HEK293 (cell line): ENCODE data around the gene CDT1.

ENCODE experiments used
- CTCF ChIA-PET: fragments of 350-600 bp; formaldehyde crosslinking; extraction: SDS; loops from one replicate; lab custom pipeline; 2021; ENCODE audit warnings: antibody characterized with exemption; lab: Yijun Ruan, JAX
- POLR2A ChIA-PET: fragments of 300-600 bp; formaldehyde crosslinking; extraction: SDS; loops from one replicate; lab custom pipeline; 2020; ENCODE audit warnings: antibody characterized with exemption, inconsistent platforms; lab: Yijun Ruan, JAX
- H3K27ac ChIP-seq: fragments of 200-500 bp; sonication (Bioruptor generic); 2 replicates; pipeline ENCODE4 v1.5.1; 2014; ENCODE audit warnings: low read depth, low read length, control low read depth, inconsistent platforms; ENCODE audit errors: extremely low read depth
- H3K36me3 ChIP-seq, 2 experiments: fragments of 200-500 bp in 1 of 2; sonication (Bioruptor generic) in 1 of 2; 1 replicate in 1 of 2; 2 replicates in 1 of 2; pipeline ENCODE4 v1.5.1; 2014 to 2017; ENCODE audit warnings: inconsistent platforms in 2 of 2, low read length in 2 of 2; ENCODE audit not compliant: control insufficient read depth in 2 of 2, insufficient read depth in 1 of 2
- H3K4me1 ChIP-seq: fragments of 200-500 bp; sonication (Bioruptor generic); 2 replicates; pipeline ENCODE4 v1.5.1; 2014; ENCODE audit warnings: mild to moderate bottlenecking, low read length, inconsistent platforms; ENCODE audit not compliant: control insufficient read depth, insufficient read depth
- H3K4me3 ChIP-seq: 2 replicates; pipeline ENCODE4 v1.5.1; 2011; ENCODE audit warnings: low read depth, mild to moderate bottlenecking, control low read depth, low read length, moderate library complexity
- H3K9me3 ChIP-seq: fragments of 200-500 bp; sonication (Bioruptor generic); 2 replicates; pipeline ENCODE4 v1.5.1; 2014; ENCODE audit warnings: low read depth, low read length, inconsistent platforms; ENCODE audit not compliant: control insufficient read depth, insufficient read depth
- BCL11A ChIP-seq: fragments of 450-650 bp; formaldehyde crosslinking; IDR thresholded peaks from 2 replicates; pipeline ENCODE4 v1.5.1; 2016; ENCODE audit warnings: low read depth, missing biosample characterization, missing genetic modification characterization
- GLIS1 ChIP-seq: fragments of 450-650 bp; formaldehyde crosslinking; IDR thresholded peaks from 2 replicates; pipeline ENCODE4 v1.5.1; 2016; ENCODE audit warnings: missing biosample characterization, missing genetic modification characterization
- PATZ1 ChIP-seq: fragments of 450-650 bp; formaldehyde crosslinking; IDR thresholded peaks from 2 replicates; pipeline ENCODE4 v1.5.1; 2016; ENCODE audit warnings: missing biosample characterization, missing genetic modification characterization
- PRDM1 ChIP-seq: fragments of 450-650 bp; formaldehyde crosslinking; IDR thresholded peaks from 2 replicates; pipeline ENCODE4; 2016; ENCODE audit warnings: missing biosample characterization, missing genetic modification characterization
- SCRT1 ChIP-seq: fragments of 450-650 bp; formaldehyde crosslinking; IDR thresholded peaks from 2 replicates; pipeline ENCODE4 v1.5.1; 2016; ENCODE audit warnings: missing biosample characterization, missing genetic modification characterization, borderline replicate concordance
- ZBTB10 ChIP-seq: fragments of 450-650 bp; formaldehyde crosslinking; IDR thresholded peaks from 2 replicates; pipeline ENCODE4 v1.5.1; 2016; ENCODE audit warnings: missing biosample characterization, missing genetic modification characterization
- ZBTB48 ChIP-seq: fragments of 450-650 bp; formaldehyde crosslinking; IDR thresholded peaks from 2 replicates; pipeline ENCODE4 v1.5.1; 2016; ENCODE audit warnings: missing biosample characterization, missing genetic modification characterization
- ZEB2 ChIP-seq: fragments of 450-650 bp; formaldehyde crosslinking; IDR thresholded peaks from 2 replicates; pipeline ENCODE4 v1.5.1; 2016; ENCODE audit warnings: missing biosample characterization, missing genetic modification characterization
- ZFP69B ChIP-seq: fragments of 450-650 bp; formaldehyde crosslinking; IDR thresholded peaks from 2 replicates; pipeline ENCODE4 v1.5.1; 2016; ENCODE audit warnings: missing biosample characterization, missing genetic modification characterization
- ZIC2 ChIP-seq: fragments of 450-650 bp; formaldehyde crosslinking; IDR thresholded peaks from 2 replicates; pipeline ENCODE4 v1.5.1; 2016; ENCODE audit warnings: missing biosample characterization, missing genetic modification characterization
- ZNF10 ChIP-seq: fragments of 450-650 bp; formaldehyde crosslinking; IDR thresholded peaks from 2 replicates; pipeline ENCODE4 v1.5.1; 2017; ENCODE audit warnings: missing biosample characterization, missing genetic modification characterization
- ZNF175 ChIP-seq: fragments of 450-650 bp; formaldehyde crosslinking; IDR thresholded peaks from 2 replicates; pipeline ENCODE4 v1.5.1; 2016; ENCODE audit warnings: missing biosample characterization, missing genetic modification characterization
- ZNF184 ChIP-seq: fragments of 450-650 bp; IDR thresholded peaks from 2 replicates; pipeline ENCODE4 v1.5.1; 2018; ENCODE audit warnings: missing biosample characterization, mild to moderate bottlenecking, missing genetic modification characterization
- ZNF335 ChIP-seq: fragments of 450-650 bp; formaldehyde crosslinking; conservative IDR thresholded peaks from 2 replicates; pipeline ENCODE4 v1.5.1; 2016; ENCODE audit warnings: missing biosample characterization, missing genetic modification characterization
- ZNF37A ChIP-seq: fragments of 450-650 bp; IDR thresholded peaks from 2 replicates; pipeline ENCODE4 v1.5.1; 2018; ENCODE audit warnings: missing biosample characterization, missing genetic modification characterization
- ZNF391 ChIP-seq: fragments of 450-650 bp; formaldehyde crosslinking; IDR thresholded peaks from 2 replicates; pipeline ENCODE4 v1.5.1; 2016; ENCODE audit warnings: low read depth, missing biosample characterization, missing genetic modification characterization, borderline replicate concordance
- ZNF426 ChIP-seq: fragments of 450-650 bp; formaldehyde crosslinking; IDR thresholded peaks from 2 replicates; pipeline ENCODE4 v1.5.1; 2017; ENCODE audit warnings: missing biosample characterization, missing genetic modification characterization, mild to moderate bottlenecking, inconsistent platforms, moderate library complexity
- ZNF449 ChIP-seq: fragments of 450-650 bp; formaldehyde crosslinking; IDR thresholded peaks from 2 replicates; pipeline ENCODE4 v1.5.1; 2017; ENCODE audit warnings: missing biosample characterization, mild to moderate bottlenecking, missing genetic modification characterization, moderate library complexity
- ZNF501 ChIP-seq: fragments of 450-650 bp; formaldehyde crosslinking; IDR thresholded peaks from 2 replicates; pipeline ENCODE4 v1.5.1; 2016; ENCODE audit warnings: missing biosample characterization, missing genetic modification characterization
- ZNF530 ChIP-seq: fragments of 450-650 bp; formaldehyde crosslinking; IDR thresholded peaks from 2 replicates; pipeline ENCODE4 v1.5.1; 2016; ENCODE audit warnings: low read depth, missing biosample characterization, missing genetic modification characterization
- ZNF660 ChIP-seq: fragments of 450-650 bp; IDR thresholded peaks from 2 replicates; pipeline ENCODE4 v1.5.1; 2018; ENCODE audit warnings: missing biosample characterization, mild to moderate bottlenecking, missing genetic modification characterization
- ZNF670 ChIP-seq: fragments of 450-650 bp; formaldehyde crosslinking; IDR thresholded peaks from 2 replicates; pipeline ENCODE4 v1.5.1; 2016; ENCODE audit warnings: missing biosample characterization, missing genetic modification characterization, low read depth
- ZNF692 ChIP-seq: fragments of 450-650 bp; formaldehyde crosslinking; IDR thresholded peaks from 2 replicates; pipeline ENCODE4 v1.5.1; 2016; ENCODE audit warnings: missing biosample characterization, missing genetic modification characterization
- ZNF704 ChIP-seq: fragments of 450-650 bp; formaldehyde crosslinking; IDR thresholded peaks from 2 replicates; pipeline ENCODE4 v1.5.1; 2016; ENCODE audit warnings: missing biosample characterization, missing genetic modification characterization
- ZNF837 ChIP-seq: fragments of 450-650 bp; formaldehyde crosslinking; IDR thresholded peaks from 2 replicates; pipeline ENCODE4 v1.5.1; 2016; ENCODE audit warnings: missing biosample characterization, missing genetic modification characterization
- TF ChIP-seq, protein P1 (sequence below): fragments of 450-650 bp; formaldehyde crosslinking; IDR thresholded peaks from 2 replicates; pipeline ENCODE4 v1.5.1; 2016; ENCODE audit warnings: missing biosample characterization, missing genetic modification characterization

Gene CDT1

GRCh38 chr16:88810912-88811768, 7.6 kb downstream of the CDT1 start:
- CTCF ChIA-PET, result interaction anchor here (0.8 to 3.3 kb wide), 3 partner anchors 46 to 74 kb away, joined by 3 to 25 read pairs (median 8); no protein-coding TSS in a partner anchor
- TF ChIP-seq ZNF670 (tag by site-specific recombination), result no peak
- no peak for TF ChIP-seq ZNF704 (tag by site-specific recombination)
- TF ChIP-seq ZNF37A, result no peak
- TF ChIP-seq ZBTB10 (tag by site-specific recombination), result peak; percentile 79; the same call in 1 of the 2 replicates
- peak; percentile 66; the same call in 1 of the 2 replicates for TF ChIP-seq BCL11A (tag by site-specific recombination)
- peak; percentile 91 for TF ChIP-seq PATZ1
- no peak for TF ChIP-seq ZNF10 (tag by site-specific recombination)
- TF ChIP-seq ZNF184, result no peak
- peak; percentile 18; the same call in 1 of the 2 replicates for TF ChIP-seq ZIC2 (tag by site-specific recombination)
- peak; percentile 27 for TF ChIP-seq ZNF501 (tag by site-specific recombination)
- peak; percentile 35; the same call in 1 of the 2 replicates for TF ChIP-seq ZNF692
- peak; percentile 47 for TF ChIP-seq ZEB2
- 0 out of 2 replicates have a peak, but pooled peaks have one; percentile 15 for TF ChIP-seq ZFP69B
- TF ChIP-seq ZNF660 (tag by site-specific recombination), result peak; percentile 9; the same call in 1 of the 2 replicates
- peak; percentile 89 for TF ChIP-seq ZNF335 (tag by site-specific recombination)
- TF ChIP-seq PRDM1 (tag by site-specific recombination), result no peak
- no peak for TF ChIP-seq ZNF530 (tag by site-specific recombination)
- 0 out of 2 replicates have a peak, but pooled peaks have one; percentile 13 for TF ChIP-seq ZBTB48 (tag by site-specific recombination)
- 0 out of 2 replicates have a peak, but pooled peaks have one; percentile 12 for TF ChIP-seq ZNF449 (tag by site-specific recombination)
- TF ChIP-seq ZNF175 (tag by site-specific recombination), result no peak
- no peak for TF ChIP-seq ZNF426
- TF ChIP-seq GLIS1 (tag by site-specific recombination), result peak; percentile 58; the same call in 1 of the 2 replicates
- TF ChIP-seq ZNF391 (tag by site-specific recombination), result peak; percentile 63; the same call in 1 of the 2 replicates
- no peak for TF ChIP-seq SCRT1 (tag by site-specific recombination)
- TF ChIP-seq, protein P1, sequence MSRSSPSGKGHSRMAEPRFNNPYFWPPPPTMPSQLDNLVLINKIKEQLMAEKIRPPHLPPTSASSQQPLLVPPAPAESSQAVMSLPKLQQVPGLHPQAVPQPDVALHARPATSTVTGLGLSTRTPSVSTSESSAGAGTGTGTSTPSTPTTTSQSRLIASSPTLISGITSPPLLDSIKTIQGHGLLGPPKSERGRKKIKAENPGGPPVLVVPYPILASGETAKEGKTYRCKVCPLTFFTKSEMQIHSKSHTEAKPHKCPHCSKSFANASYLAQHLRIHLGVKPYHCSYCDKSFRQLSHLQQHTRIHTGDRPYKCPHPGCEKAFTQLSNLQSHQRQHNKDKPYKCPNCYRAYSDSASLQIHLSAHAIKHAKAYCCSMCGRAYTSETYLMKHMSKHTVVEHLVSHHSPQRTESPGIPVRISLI (tag by site-specific recombination), result no peak
- 0 out of 2 replicates have a peak, but pooled peaks have one; percentile 77 for TF ChIP-seq ZNF837 (tag by site-specific recombination)

More at GRCh38 chr16:88810912-88811768, 7.6 kb downstream of the CDT1 start:
- H3K36me3 ChIP-seq, result peaks cover 0 to 50% of the 10 kb centered on the region in 2 experiments; a peak in 1 of 3 replicates
- peaks cover 3% of the 10 kb centered on the region; the same call in 1 of the 2 replicates for H3K4me1 ChIP-seq
- H3K9me3 ChIP-seq, result no peaks in the 10 kb centered on the region
- H3K4me3 ChIP-seq, result peak overlapping the region; percentile 66
- peak overlapping the region; percentile 87 for H3K27ac ChIP-seq
- POLR2A ChIA-PET, result interaction anchor here (0.6 to 5.2 kb wide), 14 partner anchors 11 to 360 kb away, joined by 3 to 33 read pairs (median 5); partner anchors contain the start of genes CDH15, GALNS and TRAPPC2L
